ENCODE results near the gene RTL10. TPM values are rescaled to one million over a fixed set of nuclear protein-coding genes. Genes with fewer than 3 reads are reported as not detected.
A peak's percentile ranks its signal among the peaks of the same experiment; 100 is the strongest.

The RTL10 gene
- total and polyA plus RNA-seq, 2 of the 8 experiments (the other 6 are each of a cell fraction or from before 2014, with no cell fraction given): 11.5 to 18.8 TPM

GRCh38 chr22:19888131-19888746, 33.6 kb upstream of the RTL10 start:
- ChIA-PET POLR2A (ENCODE audit: partially characterized antibody) (interaction anchor here (1.0 kb wide), 2 partner anchors 15 to 140 kb away, joined by 3 read pairs; no protein-coding TSS in a partner anchor), CTCF (ENCODE audit: partially characterized antibody) (interaction anchor here (0.9 to 9.5 kb wide), 5 partner anchors 10 to 208 kb away, joined by 3 to 69 read pairs (median 9); no protein-coding TSS in a partner anchor)
- TF ChIP-seq EZH2 (IDR thresholded peaks at IDR 0.05; ENCODE audit: low read depth, low read length, severe bottlenecking) (no peak), RXRA (IDR thresholded peaks at IDR 0.05; ENCODE audit: insufficient read depth, low read depth, low read length) (no peak), JUND (IDR thresholded peaks at IDR 0.05; ENCODE audit: low read length) (no peak), SIRT6 (IDR thresholded peaks at IDR 0.05; ENCODE audit: low read length) (no peak), CEBPB (IDR thresholded peaks at IDR 0.05; ENCODE audit: low read depth, low read length) (no peak), RFX5 (IDR thresholded peaks at IDR 0.05; ENCODE audit: borderline replicate concordance, low read depth, low read length) (no peak), SP4 (IDR thresholded peaks at IDR 0.05; ENCODE audit: low read length) (no peak), BCL11A (IDR thresholded peaks at IDR 0.05; ENCODE audit: low read depth in 2 of 2, low read length in 2 of 2) (no peak), RBBP5 (IDR thresholded peaks at IDR 0.05; ENCODE audit: borderline replicate concordance, low read depth, low read length) (no peak), CBX5 (IDR thresholded peaks at IDR 0.05; ENCODE audit: low read depth, low read length) (no peak), SUZ12 (IDR thresholded peaks at IDR 0.05; ENCODE audit: low read length) (no peak), TBP (IDR thresholded peaks at IDR 0.05; ENCODE audit: low read depth, low read length) (no peak), NRF1 (IDR thresholded peaks at IDR 0.05; ENCODE audit: low read depth, low read length) (no peak), RAD21 (IDR thresholded peaks at IDR 0.05 in 1 of 2, conservative IDR thresholded peaks at IDR 0.05 in 1 of 2; ENCODE audit: low read depth in 2 of 2, low read length in 2 of 2) (no peak)

More at GRCh38 chr22:19888131-19888746, 33.6 kb upstream of the RTL10 start:
- peaks cover 0 to 2% (median 0%) of the 10 kb centered on the region in 4 experiments; a peak in 3 of 7 replicates for H3K27me3 ChIP-seq (replicated peaks in 1 of 4; ENCODE audit: control insufficient read depth in 3 of 4, extremely low read depth in 1 of 4, insufficient read depth in 3 of 4, low read length in 3 of 4)
- no peak overlapping the region for H3K4me3 ChIP-seq (ENCODE audit: extremely low read depth in 1 of 4, insufficient read depth in 2 of 4, low read depth in 3 of 4, low read length in 4 of 4)
- no peak overlapping the region for H2BK5ac ChIP-seq (ENCODE audit: low read depth, low read length)
- H3K9me3 ChIP-seq (ENCODE audit: insufficient read depth in 2 of 2, low read depth in 1 of 2, low read length in 1 of 2): no peaks in the 10 kb centered on the region
- H3K14ac ChIP-seq (ENCODE audit: insufficient read length): no peak overlapping the region
- FAIRE-seq (no peak), DNase-seq (ENCODE audit: low read depth in 1 of 2, low spot score in 2 of 2) (no peak)
- H3K18ac ChIP-seq (ENCODE audit: extremely low read depth, low read length): no peak overlapping the region
- no peak overlapping the region for H2AFZ ChIP-seq (ENCODE audit: low read length)
- H4K20me1 ChIP-seq (replicated peaks in 1 of 2; ENCODE audit: control insufficient read depth in 1 of 2, insufficient read depth in 2 of 2, low read length in 2 of 2): no peaks in the 10 kb centered on the region
- H4K8ac ChIP-seq (ENCODE audit: extremely low read depth, insufficient read depth, low read length): no peak overlapping the region
- H3K56ac ChIP-seq (replicated peaks; ENCODE audit: insufficient read length, low read depth, low read length): no peak overlapping the region
- H4K91ac ChIP-seq (replicated peaks; ENCODE audit: insufficient read length, low read length): peak overlapping the region; percentile 76
- no peak overlapping the region for H3K9ac ChIP-seq (replicated peaks in 1 of 4; ENCODE audit: extremely low read depth in 1 of 4, low read depth in 3 of 4, low read length in 3 of 4)
- H2BK12ac ChIP-seq (ENCODE audit: low read depth, low read length): peak overlapping the region; percentile 75; the same call in 1 of the 2 replicates
- no peaks in the 10 kb centered on the region for H3K79me1 ChIP-seq (ENCODE audit: low read depth, low read length)
- no peak overlapping the region for H3K4me2 ChIP-seq (ENCODE audit: insufficient read depth in 1 of 2, low read depth in 2 of 2, low read length in 2 of 2)
- H3K23ac ChIP-seq (ENCODE audit: insufficient read length): no peak overlapping the region
- H3K79me2 ChIP-seq (ENCODE audit: control insufficient read depth in 1 of 2, insufficient read depth in 2 of 2, low read length in 2 of 2): no peaks in the 10 kb centered on the region
- H2BK120ac ChIP-seq (replicated peaks; ENCODE audit: low read depth, low read length): no peak overlapping the region
- H4K5ac ChIP-seq (ENCODE audit: insufficient read length, low read depth, low read length): no peak overlapping the region
- H2BK15ac ChIP-seq (ENCODE audit: low read length): peak overlapping the region; percentile 46; the same call in 1 of the 2 replicates
- peaks cover 7 to 20% (median 18%) of the 10 kb centered on the region in 4 experiments for H3K4me1 ChIP-seq (replicated peaks in 1 of 4; ENCODE audit: control insufficient read depth in 3 of 4, insufficient read depth in 4 of 4, low read length in 3 of 4)
- no peaks in the 10 kb centered on the region for H3K23me2 ChIP-seq (ENCODE audit: low read depth, low read length)
- H3K36me3 ChIP-seq (ENCODE audit: control insufficient read depth in 2 of 4, insufficient read depth in 4 of 4, low read length in 3 of 4): no peaks in the 10 kb centered on the region
- no peak overlapping the region for H3K4ac ChIP-seq (replicated peaks; ENCODE audit: insufficient read length, low read depth, low read length)
- WGBS, 2 experiments (ENCODE audit: extremely low coverage in 1 of 2, insufficient coverage in 1 of 2, insufficient read length in 1 of 2, insufficient replicate concordance in 2 of 2, low coverage in 1 of 2, low lambda C conversion rate in 2 of 2, missing lambda C conversion rate in 1 of 2): 90% methylated on average over 16 of the region's 17 CpGs; no CpG with 5 or more reads in 1 of the 2 experiments
- H2BK20ac ChIP-seq (ENCODE audit: low read length): no peak overlapping the region; the same call in 1 of the 2 replicates
- H2AK5ac ChIP-seq (ENCODE audit: low read depth, low read length): no peak overlapping the region
- H3K27ac ChIP-seq (ENCODE audit: low read depth, low read length): no peak overlapping the region
